HG02678 (cell line): ENCODE results near the gene LRCH1.
A peak's percentile ranks its signal among the peaks of the same experiment; 100 is the strongest.

Experiments
- ATAC-seq: cut with Tn5 transposase; IDR thresholded peaks from one replicate; pipeline ENCODE4 v1.9.1; 2021; ENCODE audit warnings: mild to moderate bottlenecking, moderate library complexity; ENCODE audit not compliant: unreplicated experiment

LRCH1 gene

GRCh38 chr13:46783504-46783903, 230.5 kb downstream of the LRCH1 start:
- ATAC-seq: no peak

DNA sequence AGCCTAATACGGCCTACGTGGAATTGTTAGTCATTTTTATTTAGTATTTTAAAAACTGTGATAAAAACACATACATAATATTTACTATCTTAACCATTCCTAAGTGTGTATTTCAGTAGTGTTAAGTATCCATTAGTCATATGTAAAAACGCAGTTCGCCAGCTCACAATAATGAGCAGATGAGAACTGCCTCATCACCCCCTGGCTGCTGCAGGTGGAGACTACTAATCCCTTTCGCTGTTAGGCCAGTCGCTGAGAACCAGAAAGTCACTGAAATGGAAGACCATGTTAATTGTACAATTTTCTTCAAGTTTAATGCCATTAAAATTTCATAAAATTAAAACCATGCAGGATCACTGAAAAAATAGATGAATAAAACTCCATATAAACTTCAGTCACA, 242.4 kb downstream of the LRCH1 start:
- no peak for ATAC-seq

DNA sequence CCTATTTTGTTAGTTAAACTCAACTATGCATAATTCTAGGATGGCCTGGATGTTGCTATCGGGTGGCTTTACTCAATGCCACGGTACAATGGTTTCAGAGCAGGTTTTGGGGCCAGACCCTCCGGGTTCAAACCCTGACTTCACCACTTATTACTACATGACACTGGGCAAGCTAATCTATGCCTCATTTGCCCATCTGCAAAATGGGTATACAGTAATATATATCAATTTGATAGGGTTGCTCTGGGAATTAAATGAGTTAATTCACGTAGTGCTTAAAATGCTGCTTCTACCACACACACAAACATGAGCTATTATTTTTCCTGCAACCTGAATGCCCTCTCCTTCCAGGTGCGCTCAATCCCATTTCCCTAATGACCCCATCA, 243.2 kb downstream of the LRCH1 start:
- ATAC-seq: no peak

- ATAC-seq: peak; percentile 90
Measured at GRCh38 chr13:46796515-46797474, 243.8 kb downstream of the LRCH1 start, which contains the start of gene ESD. ESD (minus strand) TSS chr13:46797161; CDS start chr13:46791413, 5,748 bp downstream.

- no peak for ATAC-seq
Measured at GRCh38 chr13:46797501-46798237, 244.7 kb downstream of the LRCH1 start.

GRCh38 chr13:46799139-46799538, 246.2 kb downstream of the LRCH1 start:
- no peak for ATAC-seq

GRCh38 chr13:46801858-46802257, 248.9 kb downstream of the LRCH1 start:
- ATAC-seq: no peak
